ENCODE data around the gene PLA2G2C.

Gene PLA2G2C

GRCh38 chr1:20209471-20209870 is 23.2 kb upstream of the PLA2G2C start:
- DNase-seq (ENCODE audit: low read depth, low spot score): no peak

GRCh38 chr1:20207546-20207945 is 21.2 kb upstream of the PLA2G2C start:
- no peak for DNase-seq (ENCODE audit: low read depth, low spot score)

GRCh38 chr1:20202166-20202565 is 15.8 kb upstream of the PLA2G2C start:
- no peak for DNase-seq (ENCODE audit: low read depth, low spot score)

GRCh38 chr1:20200966-20201365 is 14.6 kb upstream of the PLA2G2C start:
- no peak for DNase-seq (ENCODE audit: low read depth, low spot score)

- DNase-seq (ENCODE audit: low read depth, low spot score): no peak
Observed at GRCh38 chr1:20199840-20200239, 13.5 kb upstream of the PLA2G2C start.

GRCh38 chr1:20199403-20199802 is 13.1 kb upstream of the PLA2G2C start:
- DNase-seq (ENCODE audit: low read depth, low spot score): no peak

GRCh38 chr1:20198918-20199317 is 12.6 kb upstream of the PLA2G2C start:
- DNase-seq (ENCODE audit: low read depth, low spot score): no peak

GRCh38 chr1:20198296-20198695 is 12.0 kb upstream of the PLA2G2C start:
- DNase-seq (ENCODE audit: low read depth, low spot score): no peak

GRCh38 chr1:20197329-20197791 is 11.0 kb upstream of the PLA2G2C start:
- no peak for DNase-seq (ENCODE audit: low read depth, low spot score)

- no peak for DNase-seq (ENCODE audit: low read depth, low spot score)
Observed at GRCh38 chr1:20195462-20195780, 9.1 kb upstream of the PLA2G2C start.

- DNase-seq (ENCODE audit: low read depth, low spot score): no peak
Observed at GRCh38 chr1:20194757-20195461, 8.6 kb upstream of the PLA2G2C start.

- DNase-seq (ENCODE audit: low read depth, low spot score): no peak
Observed at GRCh38 chr1:20194224-20194623, 7.9 kb upstream of the PLA2G2C start.

GRCh38 chr1:20192871-20193411 is 6.6 kb upstream of the PLA2G2C start:
- DNase-seq (ENCODE audit: low read depth, low spot score): no peak

- DNase-seq (ENCODE audit: low read depth, low spot score): no peak
Observed at GRCh38 chr1:20192364-20192763, 6.0 kb upstream of the PLA2G2C start.

- DNase-seq (ENCODE audit: low read depth, low spot score): no peak
Observed at GRCh38 chr1:20191266-20191825, 5.0 kb upstream of the PLA2G2C start.

- DNase-seq (ENCODE audit: low read depth, low spot score): no peak
Observed at GRCh38 chr1:20190256-20191160, 4.2 kb upstream of the PLA2G2C start.

- DNase-seq (ENCODE audit: low read depth, low spot score): no peak
Observed at GRCh38 chr1:20189664-20190063, 3.3 kb upstream of the PLA2G2C start.

GRCh38 chr1:20188455-20188817 is 2.1 kb upstream of the PLA2G2C start:
- no peak for DNase-seq (ENCODE audit: low read depth, low spot score)

- DNase-seq (ENCODE audit: low read depth, low spot score): no peak
Observed at GRCh38 chr1:20187813-20188454, 1.6 kb upstream of the PLA2G2C start.

GRCh38 chr1:20187103-20187812 is 940 bp upstream of the PLA2G2C start:
- no peak for DNase-seq (ENCODE audit: low read depth, low spot score)

Data from iPS DF 19.7 (cell line).